ENCODE measurements around the gene MLX.
"Not testable (repeated sequence)": the region's sequence is repeated elsewhere in the genome, so short reads cannot be mapped to it uniquely, and the experiment has no call there.

MLX gene

DNA sequence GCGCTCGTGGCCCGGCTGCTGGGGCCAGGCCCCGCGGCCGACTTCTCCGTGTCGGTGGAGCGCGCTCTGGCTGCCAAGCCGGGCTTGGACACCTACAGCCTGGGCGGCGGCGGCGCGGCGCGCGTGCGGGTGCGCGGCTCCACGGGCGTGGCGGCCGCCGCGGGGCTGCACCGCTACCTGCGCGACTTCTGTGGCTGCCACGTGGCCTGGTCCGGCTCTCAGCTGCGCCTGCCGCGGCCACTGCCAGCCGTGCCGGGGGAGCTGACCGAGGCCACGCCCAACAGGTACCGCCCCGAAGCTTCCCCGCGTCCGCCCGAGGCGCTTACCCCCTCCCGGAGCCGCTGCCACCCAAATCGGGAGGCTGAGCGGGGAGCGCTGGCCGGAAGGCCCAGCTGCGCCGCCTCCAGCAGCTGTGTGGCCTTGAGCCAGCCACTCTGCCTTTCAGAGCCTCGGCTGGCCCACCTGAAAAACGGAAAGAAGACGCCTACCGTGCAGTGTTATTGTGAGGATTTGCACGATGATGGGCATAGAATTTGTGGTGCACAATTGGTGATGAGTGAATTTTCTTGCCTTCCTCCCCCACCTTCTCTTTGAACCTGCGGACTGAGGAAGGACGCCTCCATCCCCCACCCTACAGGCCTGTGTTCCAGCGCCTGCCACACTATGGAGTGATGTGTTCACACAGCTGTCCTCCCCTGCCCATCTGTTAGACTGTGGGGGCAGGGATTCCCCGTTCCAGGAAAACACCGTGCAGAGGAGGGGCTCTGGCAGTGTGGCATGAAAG is 30.3 kb upstream of the MLX start:
- peak; percentile 74 for DNase-seq

GRCh38 chr17:42537156-42537805 is 29.6 kb upstream of the MLX start:
- no peak for DNase-seq

- no peak for DNase-seq
Measured at GRCh38 chr17:42537826-42538451, 29.0 kb upstream of the MLX start.

DNA sequence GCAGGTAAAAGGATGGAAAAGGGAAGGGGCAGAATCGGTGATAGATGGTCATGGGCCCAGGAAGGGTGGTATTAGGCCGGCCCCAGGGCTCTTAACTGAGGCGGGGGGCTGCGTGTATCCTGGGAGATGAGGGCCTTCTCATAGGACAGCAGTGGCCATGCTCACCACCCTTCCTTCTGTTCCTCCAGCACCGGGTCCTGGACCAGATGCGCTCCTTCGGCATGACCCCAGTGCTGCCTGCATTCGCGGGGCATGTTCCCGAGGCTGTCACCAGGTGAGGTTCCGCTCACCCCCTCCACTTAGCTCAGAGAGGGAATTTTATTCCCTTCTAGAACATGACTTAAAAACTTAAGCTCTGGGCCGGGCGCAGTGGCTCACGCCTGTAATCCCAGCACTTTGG is 28.4 kb upstream of the MLX start:
- DNase-seq: no peak

DNA sequence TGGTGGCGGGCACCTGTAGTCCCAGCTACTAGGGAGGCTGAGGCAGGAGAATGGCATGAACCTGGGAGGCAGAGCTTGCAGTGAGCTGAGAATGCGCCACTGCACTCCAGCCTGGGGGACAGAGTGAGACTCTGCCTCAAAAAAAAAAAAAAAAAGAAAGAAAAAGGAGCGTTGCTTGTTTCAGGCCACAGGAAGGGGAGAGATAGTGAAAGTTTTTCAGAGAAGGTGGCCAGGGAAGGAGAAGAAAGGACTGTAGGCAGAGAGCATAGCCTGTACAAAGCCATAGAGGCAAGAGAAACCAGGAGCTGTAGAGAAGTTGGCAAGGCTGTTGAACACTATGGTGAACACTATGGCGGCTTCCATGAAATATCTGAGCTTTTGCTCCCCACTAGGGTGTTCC is 26.3 kb upstream of the MLX start:
- DNase-seq: not testable (repeated sequence)

- no peak for DNase-seq
Measured at GRCh38 chr17:42541041-42541833, 25.7 kb upstream of the MLX start.

DNA sequence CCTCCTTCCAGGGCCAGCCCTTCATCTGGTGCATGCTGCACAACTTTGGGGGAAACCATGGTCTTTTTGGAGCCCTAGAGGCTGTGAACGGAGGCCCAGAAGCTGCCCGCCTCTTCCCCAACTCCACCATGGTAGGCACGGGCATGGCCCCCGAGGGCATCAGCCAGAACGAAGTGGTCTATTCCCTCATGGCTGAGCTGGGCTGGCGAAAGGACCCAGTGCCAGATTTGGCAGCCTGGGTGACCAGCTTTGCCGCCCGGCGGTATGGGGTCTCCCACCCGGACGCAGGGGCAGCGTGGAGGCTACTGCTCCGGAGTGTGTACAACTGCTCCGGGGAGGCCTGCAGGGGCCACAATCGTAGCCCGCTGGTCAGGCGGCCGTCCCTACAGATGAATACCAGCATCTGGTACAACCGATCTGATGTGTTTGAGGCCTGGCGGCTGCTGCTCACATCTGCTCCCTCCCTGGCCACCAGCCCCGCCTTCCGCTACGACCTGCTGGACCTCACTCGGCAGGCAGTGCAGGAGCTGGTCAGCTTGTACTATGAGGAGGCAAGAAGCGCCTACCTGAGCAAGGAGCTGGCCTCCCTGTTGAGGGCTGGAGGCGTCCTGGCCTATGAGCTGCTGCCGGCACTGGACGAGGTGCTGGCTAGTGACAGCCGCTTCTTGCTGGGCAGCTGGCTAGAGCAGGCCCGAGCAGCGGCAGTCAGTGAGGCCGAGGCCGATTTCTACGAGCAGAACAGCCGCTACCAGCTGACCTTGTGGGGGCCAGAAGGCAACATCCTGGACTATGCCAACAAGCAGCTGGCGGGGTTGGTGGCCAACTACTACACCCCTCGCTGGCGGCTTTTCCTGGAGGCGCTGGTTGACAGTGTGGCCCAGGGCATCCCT is 23.5 kb upstream of the MLX start:
- DNase-seq: no peak

DNA sequence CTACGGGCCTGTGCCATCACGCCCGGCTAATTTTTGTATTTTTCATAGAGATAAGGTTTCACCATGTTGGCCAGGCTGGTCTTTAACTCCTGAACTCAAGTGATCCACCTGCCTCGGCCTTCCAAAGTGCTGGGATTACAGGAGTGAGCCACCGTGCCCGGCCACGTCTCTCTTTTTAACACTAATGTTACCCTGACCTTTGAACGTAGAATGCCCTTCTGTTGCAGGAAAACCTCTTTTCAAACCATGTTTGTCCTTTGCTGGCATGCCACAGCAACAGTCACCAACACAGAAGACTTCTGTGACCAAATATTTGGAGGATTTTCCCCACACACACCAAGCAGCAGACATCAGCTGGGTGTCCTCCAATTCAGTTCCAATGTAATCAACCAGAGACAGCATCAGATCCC is 22.0 kb upstream of the MLX start:
- DNase-seq: no peak

DNA sequence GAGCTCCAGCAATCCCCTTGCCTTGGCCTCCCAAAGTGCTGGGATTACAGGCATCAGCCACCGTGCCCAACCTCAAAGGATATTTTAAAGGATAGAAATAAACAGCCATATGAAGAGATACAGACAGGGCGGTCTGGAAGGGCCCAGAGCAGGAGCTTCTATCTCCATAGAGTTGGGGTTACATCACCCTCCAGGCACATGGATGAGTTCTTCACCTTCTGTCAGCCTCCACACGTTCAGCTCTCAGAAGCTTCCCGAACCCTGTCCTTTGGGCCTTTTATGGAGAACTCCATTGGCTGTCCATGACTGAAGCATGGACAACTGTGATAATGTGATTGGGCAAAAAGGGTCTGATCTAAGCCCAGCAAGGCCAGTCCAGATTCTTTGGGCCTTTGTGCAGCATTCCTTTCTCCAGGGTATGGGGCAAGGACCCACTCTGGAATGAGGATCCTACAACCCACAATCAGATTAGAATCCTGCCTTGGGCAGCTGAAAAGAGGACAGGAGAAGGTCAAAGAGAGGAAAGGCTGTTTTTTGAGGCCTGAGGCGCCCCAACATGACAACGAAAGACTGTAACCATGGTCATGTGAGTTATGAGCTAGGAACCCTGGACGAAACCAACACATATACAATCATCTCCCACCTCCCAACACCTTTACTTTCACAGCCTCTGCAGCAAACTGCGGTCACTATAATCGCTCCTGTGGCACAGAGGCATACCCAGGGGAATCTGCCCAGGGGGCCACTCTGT is 21.0 kb upstream of the MLX start:
- not testable (repeated sequence) for DNase-seq

- DNase-seq: no peak
Measured at GRCh38 chr17:42547001-42547461, 19.9 kb upstream of the MLX start.

DNA sequence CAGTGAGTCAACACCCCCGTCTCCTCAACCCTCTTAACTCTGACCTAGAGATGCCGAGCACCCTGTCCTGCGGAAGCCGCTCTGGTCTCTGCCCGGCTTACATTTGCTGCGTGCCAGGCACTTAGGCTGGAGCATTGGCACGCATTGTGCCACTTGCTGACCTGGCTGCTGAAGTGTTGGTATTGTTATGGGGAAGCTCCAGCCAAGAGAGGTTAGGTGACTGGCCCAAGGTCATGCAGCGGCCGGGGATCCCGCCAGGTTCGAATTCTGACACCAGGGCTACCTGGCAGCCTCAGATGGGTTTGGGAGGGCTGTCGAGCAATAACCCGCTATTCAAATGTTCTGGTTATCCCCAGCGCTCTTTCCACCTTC is 19.2 kb upstream of the MLX start:
- no peak for DNase-seq

DNA sequence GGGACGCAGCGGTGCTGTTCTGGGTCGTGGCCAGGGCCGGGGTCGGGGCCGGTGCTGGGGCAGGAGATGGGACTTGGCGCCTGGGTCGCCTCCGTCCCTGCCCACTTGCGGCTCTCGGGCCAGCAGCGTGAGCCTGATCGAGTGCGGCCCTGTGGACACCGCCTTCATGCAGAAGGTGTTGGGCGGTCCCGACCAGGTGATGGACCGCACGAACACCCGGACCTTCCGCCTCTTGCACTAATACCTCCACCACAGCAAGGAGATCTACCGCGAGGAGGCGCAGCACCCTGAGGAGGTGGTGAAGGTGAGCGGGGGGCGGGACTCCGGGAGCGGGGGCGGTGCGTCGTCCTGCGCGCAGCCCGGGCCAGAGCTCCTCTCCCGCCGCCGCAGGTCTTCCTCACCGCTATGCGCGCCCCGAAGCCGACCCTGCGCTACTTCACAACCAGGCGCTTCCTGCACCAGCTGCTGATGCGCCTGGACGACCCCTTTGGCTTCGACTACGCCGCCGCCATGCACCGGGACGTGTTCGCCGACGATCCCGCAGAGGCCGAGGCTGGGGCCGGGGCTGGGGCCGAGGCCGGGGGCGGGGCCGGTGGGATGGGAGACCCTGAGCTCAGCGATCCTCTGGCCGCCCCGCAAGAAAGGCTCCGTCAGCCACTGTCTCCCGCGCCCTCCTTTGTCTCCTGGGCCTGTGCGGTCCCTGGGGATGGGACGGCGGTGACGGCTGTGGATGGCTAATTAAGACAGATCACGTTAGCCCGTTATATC is 18.6 kb upstream of the MLX start:
- peak; percentile 49 for DNase-seq

DNA sequence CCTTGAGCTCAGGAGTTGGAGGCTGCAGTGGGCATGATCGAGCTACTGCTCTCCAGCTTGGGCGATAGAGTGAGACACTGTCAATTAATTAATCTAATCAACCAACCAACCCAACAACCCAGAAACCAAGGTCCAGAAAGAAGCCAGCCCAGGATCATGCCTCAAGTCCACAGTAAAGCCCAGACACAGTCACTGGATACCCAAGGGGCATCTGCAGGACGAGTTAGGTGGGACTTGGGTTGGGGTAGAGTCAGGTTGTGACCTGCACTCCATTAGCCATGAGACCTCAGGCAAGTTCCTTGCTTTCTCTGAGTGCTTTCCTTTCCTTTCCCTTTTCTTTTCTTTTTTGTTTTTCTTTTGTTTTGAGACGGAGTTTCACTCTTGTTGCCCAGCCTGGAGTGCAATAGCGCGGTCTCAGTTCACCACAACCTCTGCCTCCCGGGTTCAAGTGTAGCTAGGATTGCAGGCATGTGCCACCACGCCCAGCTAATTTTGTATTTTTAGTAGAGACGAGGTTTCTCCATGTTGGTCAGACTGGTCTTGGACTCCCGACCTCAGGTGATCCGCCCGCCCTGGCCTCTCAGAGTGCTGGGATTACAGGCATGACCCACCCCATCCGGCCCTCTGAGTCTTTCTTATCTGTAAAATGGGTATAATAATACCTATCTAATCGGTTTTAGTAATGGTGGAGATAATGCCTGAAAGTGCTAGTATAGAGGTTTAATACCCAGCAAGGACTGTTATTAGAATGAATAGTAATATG is 17.7 kb upstream of the MLX start:
- DNase-seq: no peak

GRCh38 chr17:42552736-42553135 is 14.2 kb upstream of the MLX start, which contains the start of gene HSD17B1:
Gene HSD17B1, plus strand, starts transcription at chr17:42552923. Its CDS starts 11 bp downstream, at chr17:42552934.
- DNase-seq: not testable (repeated sequence)

DNA sequence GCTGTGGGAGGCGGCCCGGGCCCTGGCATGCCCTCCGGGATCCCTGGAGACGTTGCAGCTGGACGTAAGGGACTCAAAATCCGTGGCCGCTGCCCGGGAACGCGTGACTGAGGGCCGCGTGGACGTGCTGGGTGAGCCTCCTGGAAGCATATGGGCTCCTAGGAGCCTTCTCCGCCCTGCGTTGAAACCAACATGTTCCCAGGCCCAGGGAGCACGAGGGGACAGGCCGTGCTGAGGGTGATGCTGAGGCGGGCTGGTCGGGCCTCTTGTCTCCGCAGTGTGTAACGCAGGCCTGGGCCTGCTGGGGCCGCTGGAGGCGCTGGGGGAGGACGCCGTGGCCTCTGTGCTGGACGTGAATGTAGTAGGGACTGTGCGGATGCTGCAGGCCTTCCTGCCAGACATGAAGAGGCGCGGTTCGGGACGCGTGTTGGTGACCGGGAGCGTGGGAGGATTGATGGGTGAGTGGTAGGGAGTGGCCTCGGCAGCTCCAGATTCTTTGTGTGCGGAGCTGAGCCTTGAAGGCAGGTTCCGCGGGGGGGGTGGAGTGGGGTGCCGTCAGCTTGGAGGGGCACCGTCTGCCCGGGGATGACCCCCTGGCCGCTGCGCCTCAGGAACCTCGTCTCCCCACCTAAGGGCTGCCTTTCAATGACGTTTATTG is 13.6 kb upstream of the MLX start:
- DNase-seq: no peak

- no peak for DNase-seq
Measured at GRCh38 chr17:42553866-42554249, 13.0 kb upstream of the MLX start.

- peak; percentile 80 for DNase-seq
Measured at GRCh38 chr17:42554250-42555121, 12.4 kb upstream of the MLX start.

DNA sequence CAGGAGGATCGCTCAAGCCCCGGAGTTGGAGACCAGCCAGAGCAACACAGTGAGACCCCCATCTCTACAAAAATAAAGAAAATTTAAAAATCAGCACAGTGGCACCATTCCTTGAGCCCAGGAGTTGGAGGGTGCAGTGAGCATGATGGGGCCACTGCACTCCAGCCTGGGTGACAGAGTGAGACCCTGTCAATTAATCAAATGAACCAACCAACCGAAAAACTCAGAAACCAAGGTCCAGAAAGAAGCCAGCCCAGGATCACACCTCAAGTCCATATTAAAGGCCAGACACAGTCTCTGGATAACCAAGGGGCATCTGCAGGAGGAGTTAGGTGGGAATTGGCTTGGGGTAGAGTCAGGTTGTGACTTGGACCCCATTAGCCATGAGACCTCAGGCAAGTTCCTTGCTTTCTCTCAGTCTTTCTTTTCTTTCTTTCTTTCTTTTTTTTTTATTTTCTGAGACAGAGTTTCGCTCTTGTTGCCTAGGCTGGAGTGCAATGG is 11.7 kb upstream of the MLX start:
- DNase-seq: no peak

Measured in fibroblast of upper back skin (primary cell).